IgD-negative memory B cell (primary cell): ENCODE data around the gene ERRFI1. TPM values are rescaled to one million over a fixed set of nuclear protein-coding genes. Genes with fewer than 3 reads are reported as not detected.
A peak's percentile ranks its signal among the peaks of the same experiment; 100 is the strongest.
"Not testable (repeated sequence)": the region's sequence is repeated elsewhere in the genome, so short reads cannot be mapped to it uniquely, and the experiment has no call there.

ENCODE experiments used
- H3K27ac Mint-ChIP-seq, 3 donors: one replicate each; pipeline ENCODE4 v1.8.0; 2020 to 2022; ENCODE audit warnings: mild to moderate bottlenecking in 3 of 3, mixed read lengths in 3 of 3, moderate library complexity in 1 of 3
- H3K27me3 Mint-ChIP-seq: one replicate; pipeline ENCODE4 v1.8.0; 2021; ENCODE audit warnings: mixed read lengths
- H3K36me3 Mint-ChIP-seq: one replicate; pipeline ENCODE4 v1.8.0; 2020; ENCODE audit warnings: mild to moderate bottlenecking, mixed read lengths
- H3K4me1 Mint-ChIP-seq, 3 donors: one replicate each; pipeline ENCODE4 v1.8.0; 2020 to 2022; ENCODE audit warnings: mixed read lengths in 3 of 3, mild to moderate bottlenecking in 1 of 3
- H3K4me3 Mint-ChIP-seq, 4 donors: one replicate each; pipeline ENCODE4 v1.8.0; 2020 to 2022; ENCODE audit warnings: mild to moderate bottlenecking in 4 of 4, mixed read lengths in 4 of 4, moderate library complexity in 3 of 4
- H3K9me3 Mint-ChIP-seq, 3 donors: one replicate each; pipeline ENCODE4 v1.8.0; 2020 to 2021; ENCODE audit warnings: mixed read lengths in 3 of 3, mild to moderate bottlenecking in 1 of 3
- polyA plus RNA-seq: library from polyadenylated mRNA; unstranded; fragments of 300-500 nt; fragmentation: Illumina TruSeq; gene quantifications from one replicate; pipeline ENCODE4 v1.2.3, GENCODE V29; 2021

The ERRFI1 gene
- polyA plus RNA-seq, 1 donor from 2014 or later, result 0.63 TPM

DNA sequence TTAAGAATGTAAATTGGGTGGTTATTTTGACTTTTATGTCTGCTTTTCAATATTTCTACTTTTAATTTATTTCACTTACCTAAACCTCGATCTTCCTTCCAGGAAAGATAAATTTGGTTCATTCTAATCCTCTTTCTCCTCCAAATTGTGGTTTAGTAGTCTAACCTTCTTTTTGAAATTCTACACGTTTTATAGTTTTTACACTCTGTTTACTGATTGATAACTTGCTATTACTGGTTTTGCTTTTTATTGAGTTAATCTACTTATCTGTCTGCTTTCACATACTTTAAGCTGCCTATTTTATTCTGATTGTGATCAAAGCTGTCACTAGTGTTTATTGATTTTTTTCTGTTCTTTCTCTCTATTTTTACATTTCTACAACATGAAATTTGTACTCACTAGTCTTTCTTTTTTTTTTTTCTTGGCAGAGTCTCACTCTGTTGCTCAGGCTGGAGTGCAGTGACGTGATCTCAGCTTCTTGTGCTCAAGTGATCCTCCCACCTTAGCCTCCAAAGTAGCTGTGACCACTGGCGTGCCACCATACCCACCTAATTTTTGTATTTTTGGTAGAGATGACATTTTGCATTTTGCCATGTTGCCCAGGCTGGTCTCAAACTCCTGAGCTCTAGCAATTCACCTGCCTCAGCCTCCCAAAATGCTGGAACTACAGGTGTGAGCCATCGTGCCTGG lies 27.9 kb upstream of the ERRFI1 start:
- Mint-ChIP-seq H3K36me3 (peaks cover 2% of the 10 kb centered on the region), H3K9me3 (no peaks in the 10 kb centered on the region), H3K27me3 (peaks cover 14% of the 10 kb centered on the region), H3K27ac (no peak overlapping the region), H3K4me1 (peaks cover 0 to 3% (median 1%) of the 10 kb centered on the region in 3 donors), H3K4me3 (no peak overlapping the region)

DNA sequence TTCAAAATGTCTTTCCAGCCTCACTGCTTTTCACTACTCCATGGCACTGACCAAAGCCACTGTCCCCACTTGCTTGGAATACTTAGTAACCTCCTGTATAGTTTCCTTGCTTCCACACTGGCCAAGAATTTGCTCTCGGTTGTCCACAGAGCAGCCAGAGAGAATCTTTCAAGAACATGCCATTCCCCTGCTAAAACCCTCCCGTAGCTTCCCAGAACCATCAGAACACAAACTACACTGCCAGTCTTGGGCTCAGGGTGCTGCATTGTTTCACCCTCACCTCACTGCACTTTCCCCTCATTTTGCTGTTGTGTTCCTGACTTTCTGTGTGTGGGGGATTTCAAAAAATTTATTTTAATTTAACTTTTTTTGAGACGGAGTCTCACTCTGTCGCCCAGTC lies 25.5 kb upstream of the ERRFI1 start:
- no peaks in the 10 kb centered on the region for H3K9me3 Mint-ChIP-seq
- no peak overlapping the region for H3K27ac Mint-ChIP-seq
- H3K4me1 Mint-ChIP-seq, result peaks cover 0 to 3% (median 1%) of the 10 kb centered on the region in 3 donors
- peaks cover 2% of the 10 kb centered on the region for H3K36me3 Mint-ChIP-seq
- H3K4me3 Mint-ChIP-seq, result no peak overlapping the region
- H3K27me3 Mint-ChIP-seq, result peaks cover 7% of the 10 kb centered on the region

DNA sequence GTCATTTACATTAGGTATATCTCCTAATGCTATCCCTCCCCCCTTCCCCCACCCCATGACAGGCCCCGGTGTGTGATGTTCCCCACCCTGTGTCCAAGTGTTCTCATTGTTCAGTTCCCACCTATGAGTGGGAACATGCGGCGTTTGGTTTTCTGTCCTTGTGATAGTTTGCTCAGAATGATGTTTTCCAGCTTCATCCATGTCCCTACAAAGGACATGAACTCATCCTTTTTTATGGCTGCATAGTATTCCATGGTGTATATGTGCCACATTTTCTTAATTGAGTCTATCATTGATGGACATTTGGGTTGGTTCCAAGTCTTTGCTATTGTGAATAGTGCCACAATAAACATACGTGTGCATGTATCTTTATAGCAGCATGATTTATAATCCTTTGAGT lies 23.1 kb upstream of the ERRFI1 start:
- not testable (repeated sequence) for H3K9me3 Mint-ChIP-seq, H3K4me3 Mint-ChIP-seq, H3K27ac Mint-ChIP-seq, H3K4me1 Mint-ChIP-seq, H3K27me3 Mint-ChIP-seq, H3K36me3 Mint-ChIP-seq

DNA sequence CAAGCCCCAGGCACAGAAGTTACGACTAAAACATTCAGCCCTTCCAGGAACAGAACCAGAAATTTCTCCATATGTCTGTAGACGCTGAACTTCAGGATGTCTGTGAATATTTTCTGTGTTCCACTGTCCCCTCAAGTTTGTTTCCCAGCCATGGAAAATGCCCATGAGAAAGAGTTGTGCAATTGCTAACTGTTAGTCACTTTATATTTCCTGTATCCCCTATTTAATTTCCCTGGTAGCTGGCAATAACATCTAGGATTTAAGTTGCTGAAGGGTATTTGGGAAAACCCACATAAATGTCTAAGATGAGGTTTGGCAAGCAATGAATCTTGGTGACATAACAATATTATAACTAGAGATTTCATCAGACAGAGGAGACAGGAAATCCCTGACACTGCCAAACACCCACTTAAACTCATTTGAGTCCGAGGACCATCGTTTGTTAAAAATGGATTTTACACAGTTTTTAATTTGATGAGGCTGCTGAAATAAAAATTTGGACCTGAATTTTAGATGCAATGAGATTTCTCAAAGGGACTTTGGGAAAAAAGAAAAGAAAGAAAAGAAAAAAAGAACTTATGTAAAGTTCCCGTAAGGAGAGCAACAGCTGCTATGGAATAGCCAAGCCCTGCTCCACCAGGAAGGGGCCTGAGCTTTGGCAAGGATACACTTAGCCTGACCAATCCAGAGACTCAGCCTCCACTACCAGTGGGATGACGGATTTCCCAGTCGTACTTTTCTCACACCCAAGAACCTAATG lies 21.8 kb upstream of the ERRFI1 start:
- H3K27ac Mint-ChIP-seq, result no peak overlapping the region
- H3K27me3 Mint-ChIP-seq, result peaks cover 2% of the 10 kb centered on the region

DNA sequence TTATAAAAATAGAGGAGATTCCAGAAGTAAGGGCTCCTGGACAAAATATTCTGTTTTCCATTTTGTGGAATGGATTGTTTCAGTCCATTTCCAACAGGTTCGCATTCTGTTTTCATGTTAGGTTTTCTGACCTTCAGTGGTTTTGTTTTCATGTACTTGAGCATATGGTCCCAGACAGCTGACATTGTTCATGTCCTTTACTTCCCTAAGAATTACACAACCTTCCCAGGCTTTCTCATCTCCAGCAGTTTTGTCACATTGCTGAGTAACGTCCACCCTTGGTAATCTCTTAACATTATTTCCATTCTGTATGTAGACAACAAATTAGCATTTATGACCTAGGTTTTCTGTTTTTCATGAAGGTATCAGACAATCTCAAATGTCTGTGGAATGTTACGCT lies 21.0 kb upstream of the ERRFI1 start:
- H3K27me3 Mint-ChIP-seq, result peaks cover 2% of the 10 kb centered on the region
- H3K4me3 Mint-ChIP-seq, result no peak overlapping the region
- H3K36me3 Mint-ChIP-seq, result peaks cover 2% of the 10 kb centered on the region
- H3K9me3 Mint-ChIP-seq, result peaks cover 0 to 2% (median under 1%) of the 10 kb centered on the region in 3 donors
- no peaks in the 10 kb centered on the region for H3K4me1 Mint-ChIP-seq
- no peak overlapping the region for H3K27ac Mint-ChIP-seq

More for the DNA sequence above, 21.8 kb upstream of the ERRFI1 start:
- no peaks in the 10 kb centered on the region for H3K9me3 Mint-ChIP-seq
- H3K4me3 Mint-ChIP-seq, result no peak overlapping the region
- no peaks in the 10 kb centered on the region for H3K4me1 Mint-ChIP-seq
- peaks cover 2% of the 10 kb centered on the region for H3K36me3 Mint-ChIP-seq

DNA sequence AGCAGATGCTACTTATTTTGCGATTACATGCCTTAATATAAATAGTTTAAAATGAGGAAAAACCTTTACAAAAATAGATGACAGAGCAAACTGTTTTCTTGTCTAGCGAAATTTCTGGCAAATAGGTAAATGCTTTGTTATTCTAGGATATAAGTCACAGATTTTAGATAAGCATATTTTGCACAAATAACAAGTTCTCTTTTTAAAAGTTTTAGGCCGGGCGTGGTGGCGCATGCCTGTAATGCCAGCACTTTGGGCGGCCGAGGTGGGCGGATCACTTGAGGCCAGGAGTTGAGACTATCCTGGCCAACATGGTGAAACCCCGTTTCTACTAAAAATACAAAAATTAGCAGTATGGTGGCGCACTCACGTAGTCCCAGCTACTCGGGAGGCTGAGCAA lies 20.3 kb upstream of the ERRFI1 start:
- Mint-ChIP-seq H3K36me3 (peaks cover under 1% of the 10 kb centered on the region), H3K27me3 (peaks cover 6% of the 10 kb centered on the region), H3K4me1 (no peaks in the 10 kb centered on the region), H3K4me3 (no peak overlapping the region), H3K27ac (no peak overlapping the region), H3K9me3 (peaks cover 0 to 4% (median 3%) of the 10 kb centered on the region in 3 donors)

DNA sequence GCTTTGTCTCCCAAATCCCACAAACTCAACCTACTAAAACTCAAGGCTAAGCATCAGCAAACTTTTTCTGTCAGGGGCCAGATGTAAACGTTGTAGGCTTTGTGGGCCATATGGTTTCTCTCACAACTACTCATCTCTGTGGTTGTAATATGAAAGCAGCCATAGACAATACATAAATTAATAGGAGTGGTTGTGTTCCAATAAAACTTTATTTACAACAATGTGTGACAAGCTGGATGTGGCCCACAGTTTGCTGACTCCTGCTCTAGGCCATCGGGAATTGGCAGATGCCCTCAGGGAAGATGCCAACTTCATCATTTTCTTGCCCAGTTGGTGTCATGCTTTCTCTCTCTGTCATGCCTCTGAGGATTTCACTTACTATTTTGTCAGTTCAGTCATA lies 17.5 kb upstream of the ERRFI1 start:
- Mint-ChIP-seq H3K4me3 (no peak overlapping the region), H3K27ac (no peak overlapping the region), H3K4me1 (peaks cover 0 to 2% (median 0%) of the 10 kb centered on the region in 3 donors), H3K27me3 (peaks cover 7% of the 10 kb centered on the region), H3K36me3 (no peaks in the 10 kb centered on the region), H3K9me3 (peaks cover 3 to 4% (median 4%) of the 10 kb centered on the region in 3 donors)

DNA sequence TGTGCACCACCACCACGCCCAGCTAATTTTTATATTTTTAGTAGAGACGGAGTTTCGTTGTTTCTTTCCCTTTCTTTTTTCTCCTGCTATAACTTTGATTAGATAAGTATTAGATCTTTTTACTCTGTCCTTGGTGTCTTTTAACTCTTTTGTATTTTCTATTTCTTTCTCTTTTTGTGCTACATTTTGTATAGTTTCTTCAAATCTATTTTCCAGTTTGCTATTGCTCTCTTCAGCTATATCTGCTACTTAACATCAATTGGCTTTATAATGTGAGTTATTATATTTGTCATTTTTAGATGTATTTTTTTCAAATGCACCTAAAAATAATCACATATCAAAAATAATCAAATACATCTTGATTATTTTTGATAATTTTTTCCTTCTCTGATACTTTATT lies 16.0 kb upstream of the ERRFI1 start:
- H3K4me1 Mint-ChIP-seq, result peaks cover 0 to 2% (median 0%) of the 10 kb centered on the region in 3 donors
- H3K27ac Mint-ChIP-seq, result no peak overlapping the region
- no peak overlapping the region for H3K4me3 Mint-ChIP-seq
- H3K9me3 Mint-ChIP-seq, result peaks cover 3 to 4% (median 4%) of the 10 kb centered on the region in 3 donors
- H3K27me3 Mint-ChIP-seq, result peaks cover 8% of the 10 kb centered on the region
- no peaks in the 10 kb centered on the region for H3K36me3 Mint-ChIP-seq

DNA sequence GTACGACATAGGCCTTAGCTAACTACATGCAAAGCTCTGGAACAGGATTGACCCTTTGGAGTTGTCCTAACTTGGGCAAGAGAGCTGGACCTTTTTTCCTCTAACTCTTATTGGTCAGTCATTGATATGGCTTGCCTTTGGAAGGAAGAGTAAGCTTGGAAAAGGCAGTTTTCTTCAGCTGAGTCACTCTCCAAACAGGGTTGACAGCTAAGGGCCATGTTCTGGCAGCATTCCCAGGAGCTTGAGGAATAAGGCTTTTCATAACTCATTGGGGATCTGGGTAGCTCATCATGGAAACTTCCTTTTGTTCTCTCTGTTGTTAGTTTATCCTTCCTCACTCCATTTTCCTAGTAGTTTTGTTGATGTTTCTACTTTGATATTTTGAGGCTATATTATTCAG lies 14.5 kb upstream of the ERRFI1 start:
- no peak overlapping the region for H3K4me3 Mint-ChIP-seq
- H3K9me3 Mint-ChIP-seq, result peaks cover 3 to 4% (median 4%) of the 10 kb centered on the region in 3 donors
- H3K4me1 Mint-ChIP-seq, result peaks cover 0 to 2% (median 0%) of the 10 kb centered on the region in 3 donors
- peaks cover 15% of the 10 kb centered on the region for H3K27me3 Mint-ChIP-seq
- no peak overlapping the region for H3K27ac Mint-ChIP-seq
- H3K36me3 Mint-ChIP-seq, result no peaks in the 10 kb centered on the region

- H3K9me3 Mint-ChIP-seq, result peaks cover 3 to 4% (median 4%) of the 10 kb centered on the region in 3 donors
- H3K27ac Mint-ChIP-seq, result no peak overlapping the region
- peaks cover under 1% of the 10 kb centered on the region for H3K36me3 Mint-ChIP-seq
- peaks cover 15% of the 10 kb centered on the region for H3K27me3 Mint-ChIP-seq
- peaks cover 0 to 2% (median 0%) of the 10 kb centered on the region in 3 donors for H3K4me1 Mint-ChIP-seq
- H3K4me3 Mint-ChIP-seq, result no peak overlapping the region
Measured at GRCh38 chr1:8039071-8039470, 13.0 kb upstream of the ERRFI1 start.

GRCh38 chr1:8035289-8035688 lies 9.2 kb upstream of the ERRFI1 start:
- peaks cover 0 to 2% (median 0%) of the 10 kb centered on the region in 3 donors for H3K4me1 Mint-ChIP-seq
- no peak overlapping the region for H3K4me3 Mint-ChIP-seq
- H3K36me3 Mint-ChIP-seq, result peaks cover 1% of the 10 kb centered on the region
- H3K27me3 Mint-ChIP-seq, result peaks cover 11% of the 10 kb centered on the region
- H3K27ac Mint-ChIP-seq, result peak overlapping the region in 1 of 3 donors; percentile 32
- H3K9me3 Mint-ChIP-seq, result peaks cover 0 to 3% (median 0%) of the 10 kb centered on the region in 3 donors

GRCh38 chr1:8033322-8033721 lies 7.2 kb upstream of the ERRFI1 start:
- Mint-ChIP-seq H3K4me3 (no peak overlapping the region), H3K9me3 (no peaks in the 10 kb centered on the region), H3K27me3 (peaks cover 9% of the 10 kb centered on the region), H3K36me3 (peaks cover 1% of the 10 kb centered on the region), H3K4me1 (no peaks in the 10 kb centered on the region), H3K27ac (no peak overlapping the region)

GRCh38 chr1:8032366-8032910 lies 6.3 kb upstream of the ERRFI1 start:
- no peak overlapping the region for H3K4me3 Mint-ChIP-seq
- H3K27me3 Mint-ChIP-seq, result peaks cover 9% of the 10 kb centered on the region
- no peak overlapping the region for H3K27ac Mint-ChIP-seq
- H3K9me3 Mint-ChIP-seq, result no peaks in the 10 kb centered on the region
- H3K4me1 Mint-ChIP-seq, result no peaks in the 10 kb centered on the region
- peaks cover 1% of the 10 kb centered on the region for H3K36me3 Mint-ChIP-seq

GRCh38 chr1:8031176-8031785 lies 5.2 kb upstream of the ERRFI1 start:
- H3K27me3 Mint-ChIP-seq, result peaks cover 3% of the 10 kb centered on the region
- H3K27ac Mint-ChIP-seq, result no peak overlapping the region
- H3K36me3 Mint-ChIP-seq, result peaks cover 1% of the 10 kb centered on the region
- no peaks in the 10 kb centered on the region for H3K9me3 Mint-ChIP-seq
- no peak overlapping the region for H3K4me3 Mint-ChIP-seq
- H3K4me1 Mint-ChIP-seq, result peaks cover 0 to 4% (median 3%) of the 10 kb centered on the region in 3 donors

- Mint-ChIP-seq H3K36me3 (no peaks in the 10 kb centered on the region), H3K4me1 (peaks cover 5 to 10% (median 8%) of the 10 kb centered on the region in 3 donors), H3K27me3 (peaks cover 6% of the 10 kb centered on the region), H3K4me3 (peak overlapping the region in 1 of 4 donors; percentile 49), H3K27ac (no peak overlapping the region), H3K9me3 (no peaks in the 10 kb centered on the region)
Measured at GRCh38 chr1:8028571-8028910, 2.4 kb upstream of the ERRFI1 start.
